Esophagus muscularis mucosa (tissue), 4 donors: ENCODE results near the gene IP6K3.

Experiments
- EP300 ChIP-seq: sonication (generic); formaldehyde crosslinking; IDR thresholded peaks from one replicate; pipeline ENCODE4 v1.6.1; 2017; ENCODE audit warnings: antibody characterized with exemption
- POLR2A ChIP-seq: fragments of 450-650 bp; IDR thresholded peaks from one replicate; pipeline ENCODE4 v1.6.1; 2017; ENCODE audit warnings: antibody characterized with exemption, moderate library complexity, mild to moderate bottlenecking, low read depth
- POLR2AphosphoS5 ChIP-seq, 2 donors: sonication (generic); formaldehyde crosslinking; IDR thresholded peaks; one replicate each; pipeline ENCODE4 v1.6.1; 2017; ENCODE audit warnings: antibody characterized with exemption in 2 of 2
- TF ChIP-seq, protein P1 (sequence below), 3 experiments: fragments of 200-600 bp in 2 of 3; fragments of 450-650 bp in 1 of 3; sonication (generic) in 2 of 3; IDR thresholded peaks; one replicate each; pipeline ENCODE4 v1.5.1; 2017 to 2019; ENCODE audit warnings: antibody characterized with exemption in 3 of 3, mild to moderate bottlenecking in 2 of 3, moderate library complexity in 1 of 3

DNA sequence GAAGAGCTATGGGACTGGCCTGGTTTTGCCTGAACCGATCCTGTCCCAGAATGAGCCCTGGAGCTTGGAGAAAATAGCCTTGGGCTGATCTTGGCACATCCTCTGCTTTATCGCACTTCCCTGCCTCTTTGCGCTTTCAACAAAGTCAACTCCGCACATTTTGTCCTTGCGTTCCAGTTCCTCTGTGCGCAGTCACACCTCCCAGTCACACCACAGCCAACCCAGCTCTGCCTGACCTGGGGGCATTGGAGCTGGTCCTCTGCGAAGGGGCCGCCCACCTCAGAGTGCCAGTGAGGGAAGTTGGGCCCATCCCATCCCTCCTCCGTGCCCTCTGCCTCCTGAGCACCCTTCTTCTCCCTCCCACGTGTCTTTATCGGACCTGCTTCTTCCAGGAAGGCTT lies 18.3 kb downstream of the IP6K3 start:
- TF ChIP-seq, protein P1, sequence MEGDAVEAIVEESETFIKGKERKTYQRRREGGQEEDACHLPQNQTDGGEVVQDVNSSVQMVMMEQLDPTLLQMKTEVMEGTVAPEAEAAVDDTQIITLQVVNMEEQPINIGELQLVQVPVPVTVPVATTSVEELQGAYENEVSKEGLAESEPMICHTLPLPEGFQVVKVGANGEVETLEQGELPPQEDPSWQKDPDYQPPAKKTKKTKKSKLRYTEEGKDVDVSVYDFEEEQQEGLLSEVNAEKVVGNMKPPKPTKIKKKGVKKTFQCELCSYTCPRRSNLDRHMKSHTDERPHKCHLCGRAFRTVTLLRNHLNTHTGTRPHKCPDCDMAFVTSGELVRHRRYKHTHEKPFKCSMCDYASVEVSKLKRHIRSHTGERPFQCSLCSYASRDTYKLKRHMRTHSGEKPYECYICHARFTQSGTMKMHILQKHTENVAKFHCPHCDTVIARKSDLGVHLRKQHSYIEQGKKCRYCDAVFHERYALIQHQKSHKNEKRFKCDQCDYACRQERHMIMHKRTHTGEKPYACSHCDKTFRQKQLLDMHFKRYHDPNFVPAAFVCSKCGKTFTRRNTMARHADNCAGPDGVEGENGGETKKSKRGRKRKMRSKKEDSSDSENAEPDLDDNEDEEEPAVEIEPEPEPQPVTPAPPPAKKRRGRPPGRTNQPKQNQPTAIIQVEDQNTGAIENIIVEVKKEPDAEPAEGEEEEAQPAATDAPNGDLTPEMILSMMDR (IDR thresholded peaks at IDR 0.05): no peak
- TF ChIP-seq EP300: no peak
- TF ChIP-seq POLR2AphosphoS5 (IDR thresholded peaks at IDR 0.05): no peak
- TF ChIP-seq POLR2A: no peak
